K562 (cell line): ENCODE data around the gene TAS2R10.

Experiments used
- CTCF ChIP-seq, 3 experiments: IDR thresholded peaks in 2 of 3; conservative IDR thresholded peaks in 1 of 3; 2 replicates each; pipeline ENCODE4 v1.5.1; 2011 to 2012; ENCODE audit warnings: low read length in 3 of 3, mild to moderate bottlenecking in 3 of 3, control low read depth in 2 of 3, improper control_type of control experiment in 1 of 3, inconsistent platforms in 1 of 3, low read depth in 1 of 3, mixed read lengths in 1 of 3, moderate library complexity in 1 of 3; ENCODE audit not compliant: insufficient read depth in 2 of 3
- EP300 ChIP-seq: IDR thresholded peaks from 2 replicates; pipeline ENCODE4 v1.6.1; 2012; ENCODE audit warnings: low read length, improper control_type of control experiment
- EZH2 ChIP-seq: IDR thresholded peaks from 2 replicates; pipeline ENCODE4 v1.6.1; 2012; ENCODE audit warnings: low read depth, mild to moderate bottlenecking, inconsistent platforms, low read length, borderline replicate concordance
- HES1 ChIP-seq: fragments of 450-650 bp; IDR thresholded peaks from 2 replicates; pipeline ENCODE4 v1.6.1; 2016; ENCODE audit warnings: low read depth, mild to moderate bottlenecking, moderate library complexity
- NFYB ChIP-seq: IDR thresholded peaks from 2 replicates; pipeline ENCODE4 v1.6.1; 2011; ENCODE audit warnings: mild to moderate bottlenecking, moderate library complexity; ENCODE audit not compliant: insufficient read length; ENCODE audit errors: extremely low read depth
- POLR2AphosphoS5 ChIP-seq: IDR thresholded peaks from 2 replicates; pipeline ENCODE4 v1.6.1; 2011; ENCODE audit warnings: mild to moderate bottlenecking, low read depth, low read length, moderate library complexity; ENCODE audit not compliant: control insufficient read depth, insufficient read depth
- RB1 ChIP-seq: fragments of 450-650 bp; IDR thresholded peaks from 2 replicates; pipeline ENCODE4 v1.6.1; 2017; ENCODE audit warnings: low read depth, mild to moderate bottlenecking
- RBBP5 ChIP-seq: fragments of 200-600 bp; sonication (generic); IDR thresholded peaks from 2 replicates; pipeline ENCODE4 v1.6.1; 2012; ENCODE audit warnings: borderline replicate concordance, mild to moderate bottlenecking, low read length, control low read depth, inconsistent platforms; ENCODE audit not compliant: insufficient read depth, poor library complexity, severe bottlenecking
- REST ChIP-seq, 2 experiments: fragments of 450-650 bp; formaldehyde crosslinking in 1 of 2; IDR thresholded peaks; 2 replicates each; pipeline versions ENCODE4 v1.4.0 to v1.6.1; 2014 to 2020; ENCODE audit warnings: mild to moderate bottlenecking in 2 of 2, borderline replicate concordance in 1 of 2, low read depth in 1 of 2
- SETDB1 ChIP-seq: IDR thresholded peaks from one replicate; pipeline ENCODE4 v1.6.1; 2012; ENCODE audit warnings: low read length, control low read depth, inconsistent platforms
- SIN3A ChIP-seq, 2 experiments: fragments of 150-350 bp in 1 of 2; IDR thresholded peaks; 2 replicates each; pipeline ENCODE4 v1.6.1; 2011 to 2016; ENCODE audit warnings: borderline replicate concordance in 2 of 2, low read depth in 2 of 2, low read length in 2 of 2, mild to moderate bottlenecking in 2 of 2, moderate library complexity in 2 of 2; ENCODE audit not compliant: control insufficient read depth in 1 of 2
- SMARCE1 ChIP-seq: fragments of 450-650 bp; IDR thresholded peaks from 2 replicates; pipeline ENCODE4 v1.7.1; 2016; ENCODE audit warnings: mild to moderate bottlenecking
- TGIF2 ChIP-seq: sonication (generic); formaldehyde crosslinking; IDR thresholded peaks from 2 replicates; pipeline ENCODE4 v1.8.1; 2022; ENCODE audit warnings: mild to moderate bottlenecking, missing genetic modification reagents, moderate library complexity

- no peak for TF ChIP-seq RBBP5
- TF ChIP-seq POLR2AphosphoS5 = no peak
- no peak for TF ChIP-seq SIN3A (IDR thresholded peaks at IDR 0.05; ENCODE audit: borderline replicate concordance in 2 of 2, control insufficient read depth in 1 of 2, low read depth in 2 of 2, low read length in 2 of 2)
- no peak for TF ChIP-seq CTCF (IDR thresholded peaks at IDR 0.05 in 2 of 3, conservative IDR thresholded peaks at IDR 0.05 in 1 of 3; ENCODE audit: insufficient read depth in 2 of 3, low read depth in 1 of 3, low read length in 3 of 3)
- TF ChIP-seq EZH2 = no peak
- TF ChIP-seq EP300 = no peak
- no peak for TF ChIP-seq SETDB1
- no peak for TF ChIP-seq HES1
- TF ChIP-seq RB1 = no peak
- TF ChIP-seq REST (IDR thresholded peaks at IDR 0.05; ENCODE audit: borderline replicate concordance) = no peak
- TF ChIP-seq REST (CRISPR knock-in tag; IDR thresholded peaks at IDR 0.05; ENCODE audit: low read depth) = no peak
- no peak for TF ChIP-seq NFYB
- no peak for TF ChIP-seq TGIF2 (CRISPR knock-in tag)
- TF ChIP-seq SMARCE1 = no peak
These were observed 41.2 kb upstream of the TAS2R10 start for GRCh38 chr12:10867381-10867780.
